H1 (cell line): ENCODE data around the gene RIMBP2. TPM values are rescaled to one million over a fixed set of nuclear protein-coding genes. Genes with fewer than 3 reads are reported as not detected.

ENCODE experiments used
- CTCF ChIA-PET: fragments of 300-600 bp; sonication (Branson Sonifier 250); formaldehyde crosslinking; loops from one replicate; lab custom pipeline; 2021; ENCODE audit not compliant: partially characterized antibody; lab: Charles Lee
- POLR2A ChIA-PET: fragments of 300-600 bp; sonication (Branson Sonifier 250); formaldehyde crosslinking; loops from one replicate; lab custom pipeline; 2021; ENCODE audit warnings: inconsistent platforms; ENCODE audit not compliant: partially characterized antibody; lab: Charles Lee
- DNase-seq, 2 experiments: peaks; one replicate each; pipeline versions ENCODE4 v3.0.0 to v3.0.0-alpha.2; 2010 to 2022; ENCODE audit warnings: low spot score in 2 of 2, low read depth in 1 of 2, mixed read lengths in 1 of 2
- FAIRE-seq: peaks from 2 replicates; lab custom pipeline; 2011; peaks lifted over from hg19 to GRCh38; lab: Jason Lieb, UNC
- H2AFZ ChIP-seq: 2 replicates; pipeline ENCODE4 v1.8.1; 2012; ENCODE audit warnings: low read length, inconsistent platforms
- H2AK5ac ChIP-seq: 2 replicates; pipeline ENCODE4 v1.6.1; 2013; ENCODE audit warnings: low read depth, low read length
- H2BK120ac ChIP-seq: replicated peaks from 2 replicates; pipeline ENCODE3; 2013; ENCODE audit warnings: low read depth, low read length, inconsistent platforms
- H2BK12ac ChIP-seq: 2 replicates; pipeline ENCODE4 v1.6.1; 2013; ENCODE audit warnings: low read depth, low read length
- H2BK15ac ChIP-seq: 2 replicates; pipeline ENCODE4 v1.6.1; 2013; ENCODE audit warnings: low read length
- H2BK20ac ChIP-seq: 2 replicates; pipeline ENCODE4 v1.6.1; 2013; ENCODE audit warnings: low read length
- H2BK5ac ChIP-seq: 2 replicates; pipeline ENCODE4 v1.6.1; 2013; ENCODE audit warnings: low read depth, low read length
- H3K14ac ChIP-seq: 2 replicates; pipeline ENCODE4 v1.6.1; 2013; ENCODE audit warnings: inconsistent platforms; ENCODE audit not compliant: insufficient read length
- H3K18ac ChIP-seq: 2 replicates; pipeline ENCODE4 v1.6.1; 2013; ENCODE audit warnings: low read length; ENCODE audit errors: extremely low read depth
- H3K23ac ChIP-seq: 2 replicates; pipeline ENCODE4 v1.6.1; 2013; ENCODE audit warnings: inconsistent platforms; ENCODE audit not compliant: insufficient read length
- H3K23me2 ChIP-seq: 2 replicates; pipeline ENCODE4 v1.6.1; 2013; ENCODE audit warnings: low read depth, low read length
- H3K27ac ChIP-seq: 2 replicates; pipeline ENCODE4 v1.6.1; 2011; ENCODE audit warnings: low read depth, low read length, inconsistent platforms
- H3K27me3 ChIP-seq, 4 experiments: replicated peaks in 1 of 4; 1 replicate in 1 of 4; 2 replicates in 3 of 4; pipeline versions ENCODE4 v1.6.1 to v1.8.1; 2011 to 2013; ENCODE audit warnings: low read length in 3 of 4, mild to moderate bottlenecking in 3 of 4, inconsistent platforms in 2 of 4, mixed read lengths in 2 of 4, moderate library complexity in 1 of 4; ENCODE audit not compliant: control insufficient read depth in 3 of 4, insufficient read depth in 3 of 4; ENCODE audit errors: extremely low read depth in 1 of 4
- H3K36me3 ChIP-seq, 4 experiments: 2 replicates each; pipeline versions ENCODE4 v1.6.1 to v1.8.1; 2011 to 2013; ENCODE audit warnings: mild to moderate bottlenecking in 4 of 4, low read length in 3 of 4, moderate library complexity in 2 of 4, control low read depth in 1 of 4, inconsistent platforms in 1 of 4; ENCODE audit not compliant: insufficient read depth in 4 of 4, control insufficient read depth in 2 of 4
- H3K4ac ChIP-seq: replicated peaks from 2 replicates; pipeline ENCODE3; 2013; ENCODE audit warnings: low read length, low read depth, mixed read lengths, inconsistent platforms; ENCODE audit not compliant: insufficient read length
- H3K4me1 ChIP-seq, 4 experiments: replicated peaks in 1 of 4; 1 replicate in 1 of 4; 2 replicates in 3 of 4; pipeline versions ENCODE4 v1.6.1 to v1.8.1; 2011 to 2013; ENCODE audit warnings: low read length in 3 of 4, inconsistent platforms in 2 of 4, mixed read lengths in 1 of 4; ENCODE audit not compliant: insufficient read depth in 4 of 4, control insufficient read depth in 3 of 4
- H3K4me2 ChIP-seq, 2 experiments: 2 replicates each; pipeline versions ENCODE4 v1.6.1 to v1.8.1; 2011 to 2013; ENCODE audit warnings: low read depth in 2 of 2, low read length in 2 of 2, control low read depth in 1 of 2, inconsistent platforms in 1 of 2, mild to moderate bottlenecking in 1 of 2; ENCODE audit not compliant: insufficient read depth in 1 of 2
- H3K4me3 ChIP-seq, 4 experiments: fragments of 200-600, 300-600 bp in 1 of 4; sonication (generic), shearing (Covaris generic), sonication (Bioruptor Twin) in 1 of 4; 2 replicates each; pipeline versions ENCODE4 v1.5.1 to v1.8.1; 2011 to 2016; ENCODE audit warnings: low read length in 4 of 4, low read depth in 3 of 4, control low read depth in 2 of 4, inconsistent platforms in 2 of 4, mild to moderate bottlenecking in 2 of 4, mixed read lengths in 1 of 4, moderate library complexity in 1 of 4; ENCODE audit not compliant: insufficient read depth in 2 of 4; ENCODE audit errors: extremely low read depth in 1 of 4
- H3K56ac ChIP-seq: replicated peaks from 2 replicates; pipeline ENCODE3; 2013; ENCODE audit warnings: low read depth, mild to moderate bottlenecking, mixed read lengths, low read length, inconsistent platforms; ENCODE audit not compliant: insufficient read length
- H3K79me1 ChIP-seq: 2 replicates; pipeline ENCODE4 v1.6.1; 2013; ENCODE audit warnings: low read depth, low read length, control low read depth
- H3K79me2 ChIP-seq, 2 experiments: 2 replicates each; pipeline versions ENCODE4 v1.6.1 to v1.8.1; 2012 to 2013; ENCODE audit warnings: low read length in 2 of 2, mild to moderate bottlenecking in 2 of 2, inconsistent platforms in 1 of 2; ENCODE audit not compliant: insufficient read depth in 2 of 2, control insufficient read depth in 1 of 2
- H3K9ac ChIP-seq, 4 experiments: replicated peaks in 1 of 4; 1 replicate in 1 of 4; 2 replicates in 3 of 4; pipeline versions ENCODE4 v1.6.1 to v1.8.1; 2011 to 2013; ENCODE audit warnings: low read depth in 3 of 4, low read length in 3 of 4, control low read depth in 2 of 4, mild to moderate bottlenecking in 2 of 4, moderate library complexity in 2 of 4, inconsistent platforms in 1 of 4; ENCODE audit errors: extremely low read depth in 1 of 4
- H3K9me3 ChIP-seq, 2 experiments: 2 replicates each; pipeline versions ENCODE4 v1.6.1 to v1.8.1; 2012 to 2013; ENCODE audit warnings: mild to moderate bottlenecking in 2 of 2, moderate library complexity in 2 of 2, control low read depth in 1 of 2, inconsistent platforms in 1 of 2, low read depth in 1 of 2, low read length in 1 of 2, mixed read lengths in 1 of 2; ENCODE audit not compliant: insufficient read depth in 2 of 2
- H4K20me1 ChIP-seq, 2 experiments: replicated peaks in 1 of 2; 2 replicates each; pipeline versions ENCODE3 to v1.8.1; 2011 to 2013; ENCODE audit warnings: inconsistent platforms in 2 of 2, low read length in 2 of 2, mild to moderate bottlenecking in 1 of 2; ENCODE audit not compliant: insufficient read depth in 2 of 2, control insufficient read depth in 1 of 2
- H4K5ac ChIP-seq: 2 replicates; pipeline ENCODE4 v1.6.1; 2013; ENCODE audit warnings: low read length, low read depth, mixed read lengths, inconsistent platforms; ENCODE audit not compliant: insufficient read length
- H4K8ac ChIP-seq: 2 replicates; pipeline ENCODE4 v1.8.0; 2013; ENCODE audit warnings: mild to moderate bottlenecking, moderate library complexity, low read length, inconsistent platforms; ENCODE audit not compliant: insufficient read depth; ENCODE audit errors: extremely low read depth
- H4K91ac ChIP-seq: replicated peaks from 2 replicates; pipeline ENCODE3; 2013; ENCODE audit warnings: low read length, mixed read lengths, inconsistent platforms; ENCODE audit not compliant: insufficient read length
- CTCF ChIP-seq, 3 experiments: IDR thresholded peaks; 1 replicate in 2 of 3; 2 replicates in 1 of 3; pipeline versions ENCODE4 v1.5.1 to v1.6.1; 2011; ENCODE audit warnings: low read length in 3 of 3, mild to moderate bottlenecking in 3 of 3, inconsistent platforms in 2 of 3, low read depth in 1 of 3, moderate library complexity in 1 of 3; ENCODE audit not compliant: insufficient read depth in 1 of 3; ENCODE audit errors: control extremely low read depth in 1 of 3
- JUN ChIP-seq: IDR thresholded peaks from 2 replicates; pipeline ENCODE4 v1.6.1; 2011; ENCODE audit warnings: low read depth, mild to moderate bottlenecking, improper control_type of control experiment, low read length
- RAD21 ChIP-seq, 2 experiments: IDR thresholded peaks in 1 of 2; conservative IDR thresholded peaks in 1 of 2; 2 replicates each; pipeline ENCODE4 v1.6.1; 2011; ENCODE audit warnings: low read depth in 2 of 2, low read length in 2 of 2, improper control_type of control experiment in 1 of 2, inconsistent platforms in 1 of 2, mild to moderate bottlenecking in 1 of 2, moderate library complexity in 1 of 2
- SP1 ChIP-seq: IDR thresholded peaks from 2 replicates; pipeline ENCODE4 v1.6.1; 2011; ENCODE audit warnings: low read depth, low read length
- TCF12 ChIP-seq: IDR thresholded peaks from 2 replicates; pipeline ENCODE4 v1.6.1; 2011; ENCODE audit warnings: low read depth, mild to moderate bottlenecking, low read length
- WGBS, 2 experiments: shearing (Covaris generic) in 1 of 2; methylation state at CpG; one replicate each; pipeline versions ENCODE4 v1.1.6 to v1.1.7; 2013 to 2015; ENCODE audit warnings: low lambda C conversion rate in 2 of 2, mixed read lengths in 2 of 2, inconsistent platforms in 1 of 2, low coverage in 1 of 2, missing lambda C conversion rate in 1 of 2; ENCODE audit not compliant: insufficient replicate concordance in 2 of 2, insufficient coverage in 1 of 2, insufficient read length in 1 of 2; ENCODE audit errors: extremely low coverage in 1 of 2, missing lambda C conversion rate in 1 of 2; 5-methylcytosine and 5-hydroxymethylcytosine counted together
- polyA plus RNA-seq, 7 experiments: library from polyadenylated mRNA; depleted of rRNA in 3 of 7; stranded (reverse) in 5 of 7; unstranded in 2 of 7; fragments of >200 nt in 5 of 7; fragments of 200-250 nt in 2 of 7; gene quantifications; 1 replicate in 5 of 7; 2 replicates in 1 of 7; 4 replicates in 1 of 7; pipeline versions ENCODE4 v1.2.1 to v1.2.3, GENCODE V29; 2011 to 2013; ENCODE audit warnings: missing spikeins in 2 of 7, mixed read lengths in 2 of 7
- total RNA-seq: library from RNA; stranded (reverse); fragmentation: NEBNext Ultra II Directional; extraction: Animal tissue kit (Norgen Biotek cat#: 25700); gene quantifications from 2 replicates; pipeline ENCODE4 v1.2.1, GENCODE V29; 2021

Gene RIMBP2
- total and polyA plus RNA-seq, 2 of the 8 experiments (the other 6 are each of a cell fraction or from before 2014, with no cell fraction given) = 0.18 to 0.65 TPM

GRCh38 chr12:130514149-130514551, 201.9 kb downstream of the RIMBP2 start:
- peak overlapping the region in 1 of 4 experiments; percentile 5; a peak in 1 of 8 replicates for H3K4me3 ChIP-seq
- peak overlapping the region; percentile 61; the same call in 1 of the 2 replicates for H2BK15ac ChIP-seq
- 21% methylated on average over 5 of the region's 5 CpGs; no CpG with 5 or more reads in 1 of the 2 experiments for WGBS, 2 experiments

More at GRCh38 chr12:130514149-130514551, 201.9 kb downstream of the RIMBP2 start:
- Histone ChIP-seq H3K4me1 (peaks cover 7 to 15% (median 8%) of the 10 kb centered on the region in 4 experiments), H3K18ac (peak overlapping the region; percentile 25; the same call in 1 of the 2 replicates), H3K27me3 (no peaks in the 10 kb centered on the region; a peak in 1 of 7 replicates), H3K14ac (no peak overlapping the region), H3K27ac (no peak overlapping the region), H3K79me1 (no peaks in the 10 kb centered on the region), H2BK120ac (no peak overlapping the region), H3K9ac (no peak overlapping the region), H4K20me1 (no peaks in the 10 kb centered on the region), H4K5ac (no peak overlapping the region), H3K9me3 (peaks cover 0 to 3% of the 10 kb centered on the region in 2 experiments; a peak in 2 of 4 replicates), H3K23me2 (no peaks in the 10 kb centered on the region), H2BK12ac (peak overlapping the region; percentile 55; the same call in 1 of the 2 replicates), H3K79me2 (no peaks in the 10 kb centered on the region), H4K8ac (no peak overlapping the region), H3K4me2 (peak overlapping the region in 1 of 2 experiments; percentile 54; a peak in 3 of 4 replicates), H3K36me3 (no peaks in the 10 kb centered on the region), H2BK20ac (no peak overlapping the region), H2AFZ (no peak overlapping the region), H2BK5ac (peak overlapping the region; percentile 1; the same call in 1 of the 2 replicates), H4K91ac (no peak overlapping the region), H3K56ac (no peak overlapping the region), H2AK5ac (no peak overlapping the region), H3K4ac (no peak overlapping the region), H3K23ac (no peak overlapping the region)
- FAIRE-seq (peak; percentile 70), DNase-seq (peak; percentile 25 to 67)
- ChIA-PET CTCF (interaction anchor here (0.8 to 2.3 kb wide), 11 partner anchors 9 to 234 kb away, joined by 3 to 11 read pairs (median 3); no protein-coding TSS in a partner anchor), POLR2A (no interaction called here)
- TF ChIP-seq SP1 (0 out of 2 replicates have a peak, but pooled peaks have one; percentile 24), RAD21 (IDR thresholded peaks at IDR 0.05 in 1 of 2, conservative IDR thresholded peaks at IDR 0.05 in 1 of 2; ENCODE audit: low read depth in 2 of 2, low read length in 2 of 2) (peak; percentile 29 to 39; a peak in 3 of 4 replicates), JUN (no peak), CTCF (IDR thresholded peaks at IDR 0.05; ENCODE audit: control extremely low read depth in 1 of 3, insufficient read depth in 1 of 3, low read depth in 1 of 3, low read length in 3 of 3) (peak; percentile 3 to 14 (median 6); a peak in 3 of 4 replicates), TCF12 (0 out of 2 replicates have a peak, but pooled peaks have one; percentile 30)
